Heart right ventricle (tissue), 16 donors: ENCODE results near the gene POLG. TPM values are rescaled to one million over a fixed set of nuclear protein-coding genes. Genes with fewer than 3 reads are reported as not detected.

Experiments
- ATAC-seq, 8 donors: fragments of 200-7000 bp; cut with Tn5 transposase; one replicate each; pipeline ENCODE4 v1.9.1; 2020; ENCODE audit warnings: mild to moderate bottlenecking in 8 of 8, moderate library complexity in 8 of 8, moderate number of reproducible peaks in 1 of 8
- DNase-seq, 2 donors: peaks; one replicate each; pipeline ENCODE4 v3.0.0-alpha.2; 2020
- H3K27ac ChIP-seq, 10 donors: fragments of 200-600 bp; sonication (generic) in 2 of 10; one replicate each; pipeline versions ENCODE4 v1.5.0 to v1.8.0; 2020 to 2022; ENCODE audit warnings: mild to moderate bottlenecking in 3 of 10
- H3K27me3 ChIP-seq, 7 donors: fragments of 200-600 bp; one replicate each; pipeline ENCODE4 v1.8.0; 2021 to 2022; ENCODE audit warnings: mild to moderate bottlenecking in 2 of 7
- H3K36me3 ChIP-seq, 9 donors: fragments of 200-600 bp; sonication (generic) in 1 of 9; one replicate each; pipeline versions ENCODE4 v1.5.0 to v1.8.0; 2020 to 2022; ENCODE audit warnings: mild to moderate bottlenecking in 2 of 9
- H3K4me1 ChIP-seq, 9 donors: fragments of 200-600 bp; sonication (generic) in 1 of 9; one replicate each; pipeline versions ENCODE4 v1.5.0 to v1.8.0; 2020 to 2022; ENCODE audit warnings: mild to moderate bottlenecking in 4 of 9
- H3K4me3 ChIP-seq, 10 donors: fragments of 200-600 bp; sonication (generic) in 2 of 10; one replicate each; pipeline versions ENCODE4 v1.5.0 to v1.8.0; 2020 to 2022; ENCODE audit warnings: mild to moderate bottlenecking in 7 of 10, moderate library complexity in 2 of 10
- H3K9me3 ChIP-seq, 11 donors: fragments of 200-600 bp in 10 of 11; sonication (generic) in 2 of 11; one replicate each; pipeline versions ENCODE4 v1.5.0 to v1.8.0; 2013 to 2022; ENCODE audit warnings: mild to moderate bottlenecking in 2 of 11, control low read depth in 1 of 11, moderate library complexity in 1 of 11
- CTCF ChIP-seq, 9 donors: fragments of 200-600 bp; sonication (generic) in 2 of 9; IDR thresholded peaks; one replicate each; pipeline versions ENCODE4 v1.5.0 to v1.8.0; 2021 to 2022; ENCODE audit warnings: antibody characterized with exemption in 9 of 9, mild to moderate bottlenecking in 5 of 9, moderate library complexity in 1 of 9
- WGBS, 2 donors: extraction: QIAGEN DNeasy Blood & Tissue Kit; methylation state at CpG; one replicate each; pipeline ENCODE4 v1.1.7; 2013; ENCODE audit warnings: inconsistent platforms in 1 of 2; 5-methylcytosine and 5-hydroxymethylcytosine counted together
- intact Hi-C, 10 donors: fragments of 100-400 bp; cut with DNase I; formaldehyde crosslinking; loops; one replicate each; pipeline versions ENCODE4 v1.11.1 to v1.14.2; 2022
- polyA plus RNA-seq, 2 donors: library from polyadenylated mRNA; stranded (reverse); fragments of 200-250 nt; gene quantifications; one replicate each; pipeline ENCODE4 v1.2.3, GENCODE V29; 2013
- total RNA-seq, 10 donors: library from RNA; stranded (reverse); fragmentation: NEBNext Ultra II Directional in 3 of 10; extraction: Animal tissue kit (Norgen Biotek cat#: 25700) in 3 of 10; gene quantifications; one replicate each; pipeline versions ENCODE4 v1.2.1 to v1.2.4, GENCODE V29; 2021 to 2023
- donor health status: Arrhythmogenic right ventricular cardiomyopathy.
- donor health status: ischemic (EF 13 %, LVEDD 7.1; RV severe dilation, severe dysfunction).
- donor health status: healthy with polysubstance abuse.
- donor health status: DM: no; HTN: yes; CAD: no.
- donor health status: DM: no; HTN: no; CAD: no.
- donor health status: ischemic (EF 25% LVEDD 6.9; RV normal size, moderate dysfunction).
- donor health status: ischemic (EF 25% LVEDD 5.7; RV mildly dilated, moderate dysfunction).
- donor health status: healthy.
- donor health status: DM: yes; HTN: yes; CAD: no.
- donor health status: Ischemic cardiomyopathy.
- donor health status: ischemic (EF 35%, LVEDD 5.7; RV mildly dilated, moderate dysfunction).
- donor health status: nonischemic (EF 11% LVEDD 7.7; RV severe dilation, severe dysfunction).
- donor health status: DM: yes; HTN: yes; CAD: no.
- donor health status: PGD.
- donor health status: ischemic (EF 29% LVEDD 5.4; RV normal size, mild dysfunction).
- donor health status: nonischemic (EF 23%, LVEDD 6.1; RV moderate dilation, normal function).

Gene POLG
- total and polyA plus RNA-seq, 12 donors, result 31.1 to 52.5 (median 34.7) TPM

DNA sequence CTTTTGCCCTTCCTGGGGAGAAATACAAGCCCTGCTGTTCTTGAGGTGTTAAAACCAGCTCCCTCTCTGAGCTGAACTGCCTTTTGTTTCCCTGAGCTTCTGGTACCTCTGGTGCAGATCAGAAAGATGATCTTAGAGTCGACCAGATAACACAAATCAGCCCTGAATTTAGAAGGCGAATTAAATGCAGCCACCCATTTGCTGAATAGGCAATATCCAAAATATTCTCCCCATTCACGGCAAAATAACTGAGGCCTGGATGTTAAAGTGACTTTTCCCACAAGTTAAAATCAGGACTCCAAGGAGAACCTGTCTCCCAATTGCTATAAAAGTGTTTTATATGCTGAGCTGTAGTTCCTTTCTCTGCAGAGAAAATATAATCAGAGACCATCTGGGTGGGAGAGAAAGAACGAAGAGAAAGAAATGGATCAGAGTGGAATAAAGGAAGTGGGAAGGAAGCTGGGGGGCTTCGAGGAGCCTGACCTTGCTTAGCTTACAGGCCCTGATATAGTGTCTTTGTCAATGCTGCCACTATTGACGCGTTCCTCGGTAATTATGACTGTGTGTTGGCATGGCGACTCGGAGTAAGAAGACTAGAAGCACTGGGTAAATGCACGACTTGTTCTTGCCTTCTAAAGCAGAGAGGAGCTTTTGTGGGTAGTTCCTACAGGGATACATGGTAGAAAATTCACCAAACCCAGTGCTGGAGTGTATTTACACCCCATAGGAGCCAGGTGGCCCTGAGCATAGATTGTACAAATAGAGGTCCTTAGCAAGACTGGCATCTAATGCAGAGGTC, 47.5 kb upstream of the POLG start:
- Histone ChIP-seq H3K36me3 (no peaks in the 10 kb centered on the region), H3K9me3 (no peaks in the 10 kb centered on the region), H3K4me3 (no peak overlapping the region), H3K27me3 (peaks cover 28 to 87% (median 73%) of the 10 kb centered on the region in 7 donors), H3K4me1 (peaks cover 4 to 27% (median 19%) of the 10 kb centered on the region in 9 donors), H3K27ac (no peak overlapping the region)
- DNase-seq (no peak), ATAC-seq (no peak)
- TF ChIP-seq CTCF (IDR thresholded peaks at IDR 0.05), result no peak
- intact Hi-C loops, result loop anchor here in 1 of 10 donors (10.0 kb wide), 1 partner anchor 57 kb away; no protein-coding TSS in a partner anchor
- WGBS, 2 donors, result 69 to 80% methylated on average over 11 of the region's 11 CpGs

GRCh38 chr15:89381331-89381730, 46.7 kb upstream of the POLG start:
- WGBS, 2 donors, result 69 to 70% methylated on average over 3 of the region's 3 CpGs
- no peak for TF ChIP-seq CTCF (IDR thresholded peaks at IDR 0.05)
- DNase-seq (no peak), ATAC-seq (no peak)
- Histone ChIP-seq H3K27ac (no peak overlapping the region), H3K9me3 (no peaks in the 10 kb centered on the region), H3K36me3 (no peaks in the 10 kb centered on the region), H3K4me1 (peaks cover 4 to 27% (median 19%) of the 10 kb centered on the region in 9 donors), H3K27me3 (peaks cover 28 to 91% (median 80%) of the 10 kb centered on the region in 7 donors), H3K4me3 (no peak overlapping the region)
- intact Hi-C loops, result loop anchor here in 1 of 10 donors (10.0 kb wide), 1 partner anchor 57 kb away; no protein-coding TSS in a partner anchor

DNA sequence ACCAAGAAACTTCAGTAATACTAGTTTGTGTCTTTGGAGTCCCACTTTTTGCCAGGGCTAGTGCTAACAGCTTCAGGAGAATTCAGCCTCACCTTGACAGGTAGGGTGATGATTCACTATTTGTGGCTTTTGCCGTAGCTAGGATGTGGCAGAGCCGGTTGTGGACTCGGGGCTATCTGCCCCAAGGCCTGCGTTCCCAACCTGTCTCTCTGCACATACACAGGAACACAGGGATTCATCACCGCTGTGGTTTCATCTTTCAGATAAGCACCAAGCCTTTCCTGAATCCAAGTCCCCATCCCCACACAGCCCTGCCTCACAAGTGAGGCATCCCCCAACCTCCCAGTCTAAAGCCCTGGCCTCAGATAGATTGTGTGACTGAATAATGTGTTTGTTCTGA, 45.2 kb upstream of the POLG start:
- Histone ChIP-seq H3K27ac (no peak overlapping the region), H3K9me3 (no peaks in the 10 kb centered on the region), H3K4me3 (peak overlapping the region in 2 of 10 donors; percentile 43 to 52), H3K36me3 (no peaks in the 10 kb centered on the region), H3K4me1 (peaks cover 4 to 27% (median 19%) of the 10 kb centered on the region in 9 donors), H3K27me3 (peaks cover 28 to 96% (median 92%) of the 10 kb centered on the region in 7 donors)
- 55 to 61% methylated on average over 5 of the region's 5 CpGs for WGBS, 2 donors
- ATAC-seq (no peak), DNase-seq (no peak)
- no peak for TF ChIP-seq CTCF (IDR thresholded peaks at IDR 0.05)
- intact Hi-C loops, result loop anchor here in 1 of 10 donors (10.0 kb wide), 1 partner anchor 55 kb away; no protein-coding TSS in a partner anchor

GRCh38 chr15:89379251-89379695, 44.6 kb upstream of the POLG start:
- ATAC-seq, result peak in 3 of 8 donors; percentile 14 to 18 (median 15)
- peak overlapping the region; percentile 32 to 57 (median 46) for H3K4me3 ChIP-seq
- 18% methylated on average over 28 of the region's 28 CpGs for WGBS, 2 donors
- DNase-seq, result no peak
- no peak for TF ChIP-seq CTCF (IDR thresholded peaks at IDR 0.05)
- peaks cover 28 to 99% (median 97%) of the 10 kb centered on the region in 7 donors for H3K27me3 ChIP-seq
- no peak overlapping the region for H3K27ac ChIP-seq
- intact Hi-C loops, result no loop called here
- peaks cover 4 to 27% (median 19%) of the 10 kb centered on the region in 9 donors for H3K4me1 ChIP-seq
- H3K9me3 ChIP-seq, result no peaks in the 10 kb centered on the region
- H3K36me3 ChIP-seq, result no peaks in the 10 kb centered on the region
